ENCODE measurements around the gene HIPK1. TPM values are rescaled to one million over a fixed set of nuclear protein-coding genes. Genes with fewer than 3 reads are reported as not detected.

Gene HIPK1
- total and polyA plus RNA-seq, 4 donors = 10.9 to 87.2 (median 54.5) TPM

GRCh38 chr1:113978863-113979702 is 50.0 kb downstream of the HIPK1 start, which contains the start of gene OLFML3:
TSS of gene OLFML3 (plus strand) at chr1:113979474. CDS start at chr1:113979517, 43 bp downstream.
- Histone ChIP-seq H3K4me1 (ENCODE audit: control insufficient read depth in 5 of 5, insufficient read depth in 5 of 5, low read length in 5 of 5) (peaks cover 0 to 74% (median 33%) of the 10 kb centered on the region in 5 donors), H3K9ac (ENCODE audit: insufficient read depth in 1 of 2, low read length in 2 of 2) (peak within 1 kb of the TSS; percentile 41 to 87), H3K27ac (ENCODE audit: low read depth in 1 of 2, low read length in 1 of 2) (peak within 1 kb of the TSS in 1 of 2 donors; percentile 59), H3K27me3 (ENCODE audit: control insufficient read depth in 3 of 3, insufficient read depth in 3 of 3, low read length in 2 of 3) (no peaks in the 10 kb centered on the region), H3K36me3 (ENCODE audit: control insufficient read depth in 4 of 4, insufficient read depth in 4 of 4, low read length in 4 of 4) (peaks cover 0 to 9% (median 3%) of the 10 kb centered on the region in 4 donors), H3K4me3 (no peak within 1 kb of the TSS), H3K9me3 (ENCODE audit: control insufficient read depth in 4 of 4, insufficient read depth in 3 of 4, low read length in 3 of 4) (no peaks in the 10 kb centered on the region)
- ATAC-seq (ENCODE audit: insufficient read depth, low FRiP score) (peak; percentile 69), DNase-seq (peak; percentile 95 to 98 (median 98))
- WGBS, 2 donors = 24 to 28% methylated on average over 13 of the region's 13 CpGs
- TF ChIP-seq CTCF (IDR thresholded peaks at IDR 0.05; ENCODE audit: control extremely low read depth, extremely low read depth) = peak; percentile 83

GRCh38 chr1:113980110-113980509 is 51.0 kb downstream of the HIPK1 start:
- no peak for ATAC-seq (ENCODE audit: insufficient read depth, low FRiP score)
- 64 to 79% methylated on average over 10 of the region's 10 CpGs for WGBS, 2 donors

GRCh38 chr1:113981962-113982931 is 53.1 kb downstream of the HIPK1 start:
- H3K4me1 ChIP-seq (ENCODE audit: control insufficient read depth in 5 of 5, insufficient read depth in 5 of 5, low read length in 5 of 5) = peaks cover 0 to 76% (median 32%) of the 10 kb centered on the region in 5 donors

More at GRCh38 chr1:113980110-113980509, 51.0 kb downstream of the HIPK1 start:
- Histone ChIP-seq H3K9ac (ENCODE audit: insufficient read depth in 1 of 2, low read length in 2 of 2) (peak overlapping the region; percentile 8 to 87), H3K27me3 (ENCODE audit: control insufficient read depth in 3 of 3, insufficient read depth in 3 of 3, low read length in 2 of 3) (no peaks in the 10 kb centered on the region), H3K4me1 (ENCODE audit: control insufficient read depth in 5 of 5, insufficient read depth in 5 of 5, low read length in 5 of 5) (peaks cover 0 to 84% (median 39%) of the 10 kb centered on the region in 5 donors), H3K4me3 (no peak overlapping the region), H3K36me3 (ENCODE audit: control insufficient read depth in 4 of 4, insufficient read depth in 4 of 4, low read length in 4 of 4) (peaks cover 0 to 9% (median 3%) of the 10 kb centered on the region in 4 donors), H3K9me3 (ENCODE audit: control insufficient read depth in 4 of 4, insufficient read depth in 3 of 4, low read length in 3 of 4) (no peaks in the 10 kb centered on the region), H3K27ac (ENCODE audit: low read depth in 1 of 2, low read length in 1 of 2) (peak overlapping the region in 1 of 2 donors; percentile 49)
- no peak for TF ChIP-seq CTCF (IDR thresholded peaks at IDR 0.05; ENCODE audit: control extremely low read depth, extremely low read depth)
- DNase-seq = peak; percentile 90 to 92 (median 91)

More at GRCh38 chr1:113981962-113982931, 53.1 kb downstream of the HIPK1 start:
- Histone ChIP-seq H3K27ac (ENCODE audit: low read depth in 1 of 2, low read length in 1 of 2) (peak overlapping the region in 1 of 2 donors; percentile 78), H3K9me3 (ENCODE audit: control insufficient read depth in 4 of 4, insufficient read depth in 3 of 4, low read length in 3 of 4) (no peaks in the 10 kb centered on the region), H3K27me3 (ENCODE audit: control insufficient read depth in 3 of 3, insufficient read depth in 3 of 3, low read length in 2 of 3) (no peaks in the 10 kb centered on the region), H3K36me3 (ENCODE audit: control insufficient read depth in 4 of 4, insufficient read depth in 4 of 4, low read length in 4 of 4) (peaks cover 0 to 9% (median 3%) of the 10 kb centered on the region in 4 donors), H3K9ac (ENCODE audit: insufficient read depth in 1 of 2, low read length in 2 of 2) (peak overlapping the region in 1 of 2 donors; percentile 51), H3K4me3 (no peak overlapping the region)
- peak; percentile 91 to 96 (median 95) for DNase-seq
- TF ChIP-seq CTCF (IDR thresholded peaks at IDR 0.05; ENCODE audit: control extremely low read depth, extremely low read depth) = no peak
- peak; percentile 38 for ATAC-seq (ENCODE audit: insufficient read depth, low FRiP score)
- 29 to 30% methylated on average over 18 of the region's 18 CpGs for WGBS, 2 donors

All from lung (tissue), 12 donors.